ENCODE results near the gene RBM17.
A peak's percentile ranks its signal among the peaks of the same experiment; 100 is the strongest.

RBM17 gene

DNA sequence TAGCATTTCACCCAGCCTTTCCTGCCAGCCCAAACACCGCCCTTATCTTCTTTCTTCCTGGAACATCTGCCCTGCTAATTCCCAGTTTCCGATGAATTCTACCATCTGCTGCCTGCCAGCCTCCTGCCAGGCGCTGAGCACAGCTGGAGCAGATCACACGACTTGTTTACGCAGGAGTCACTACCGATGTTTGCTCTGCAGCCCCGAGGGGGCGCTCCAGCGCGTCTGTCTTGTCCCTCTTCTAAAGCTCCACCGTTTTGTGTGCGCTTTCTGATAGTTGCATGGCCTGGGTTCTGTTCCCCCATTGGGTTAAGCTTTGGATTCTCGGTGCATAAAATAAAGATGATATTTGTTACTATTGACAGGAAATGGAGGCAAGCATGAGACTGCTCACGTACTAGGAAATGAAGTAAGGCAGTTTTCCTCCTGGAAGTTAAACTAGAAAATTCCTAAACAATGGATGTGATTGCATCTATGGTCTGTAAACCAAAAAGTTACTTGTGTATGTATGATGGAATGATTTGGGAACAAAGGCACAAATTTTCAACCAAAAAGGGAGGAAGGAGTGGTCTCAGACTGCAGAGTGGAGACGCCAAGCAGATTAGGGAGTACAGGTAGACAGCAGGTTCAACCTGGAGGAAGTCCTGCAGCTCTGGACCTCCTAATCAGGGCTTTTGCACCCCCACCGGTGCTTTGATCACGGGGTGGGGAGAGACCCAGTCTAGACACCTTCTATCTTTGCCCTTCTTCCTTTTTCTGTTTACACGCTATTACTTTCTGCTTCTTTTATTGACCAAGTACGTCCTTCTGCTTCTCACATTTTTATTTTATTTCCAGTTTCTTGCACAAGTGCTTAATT lies 2.2 kb upstream of the RBM17 start:
- CTCF ChIA-PET: interaction anchor here (0.6 to 3.1 kb wide), 29 partner anchors 9 to 746 kb away, joined by 3 to 47 read pairs (median 5); partner anchors contain the start of gene IL2RA
- Histone ChIP-seq H3K27ac (ENCODE audit: insufficient read depth in 1 of 2, low read depth in 1 of 2, low read length in 2 of 2, poor library complexity in 1 of 2, severe bottlenecking in 2 of 2) (no peak overlapping the region), H3K9me3 (ENCODE audit: control extremely low read depth in 1 of 5, control insufficient read depth in 4 of 5, insufficient read depth in 2 of 5, low read depth in 1 of 5, low read length in 4 of 5) (peaks cover 0 to 3% (median 0%) of the 10 kb centered on the region in 5 experiments), H3K27me3 (replicated peaks in 2 of 5; ENCODE audit: control insufficient read depth in 4 of 5, insufficient read depth in 5 of 5, low read length in 4 of 5) (no peaks in the 10 kb centered on the region), H3K36me3 (ENCODE audit: control insufficient read depth in 4 of 4, insufficient read depth in 4 of 4, low read length in 3 of 4) (no peaks in the 10 kb centered on the region), H3K4me3 (ENCODE audit: control insufficient read depth in 1 of 7, extremely low read depth in 1 of 7, insufficient read depth in 4 of 7, low read depth in 2 of 7, low read length in 6 of 7) (peak overlapping the region in 2 of 7 experiments; percentile 11 to 54), H3K4me1 (ENCODE audit: control extremely low read depth in 1 of 4, control insufficient read depth in 4 of 4, insufficient read depth in 4 of 4, low read length in 3 of 4) (peaks cover 15 to 37% (median 33%) of the 10 kb centered on the region in 4 experiments)
- DNase-seq: peak; percentile 89 to 95 (median 93)
- 20% methylated on average over 18 of the region's 19 CpGs for WGBS (ENCODE audit: insufficient coverage)
- POLR2A ChIA-PET: interaction anchor here (0.6 to 1.0 kb wide), 2 partner anchors 11 to 792 kb away, joined by 3 to 5 read pairs; no protein-coding TSS in a partner anchor

- H3K4me1 ChIP-seq (ENCODE audit: control extremely low read depth in 1 of 4, control insufficient read depth in 4 of 4, insufficient read depth in 4 of 4, low read length in 3 of 4): peaks cover 23 to 57% (median 49%) of the 10 kb centered on the region in 4 experiments
- peak overlapping the region; percentile 79 to 94 (median 87) for H3K4me3 ChIP-seq (ENCODE audit: control insufficient read depth in 1 of 7, extremely low read depth in 1 of 7, insufficient read depth in 4 of 7, low read depth in 2 of 7, low read length in 6 of 7)
- ChIA-PET CTCF (interaction anchor here (0.8 to 8.0 kb wide), 11 partner anchors 17 to 319 kb away, joined by 3 to 37 read pairs (median 3); no protein-coding TSS in a partner anchor), POLR2A (no interaction called here)
- WGBS (ENCODE audit: insufficient coverage): under 1% methylated on average over 49 of the region's 53 CpGs
- H3K27me3 ChIP-seq (replicated peaks in 2 of 5; ENCODE audit: control insufficient read depth in 4 of 5, insufficient read depth in 5 of 5, low read length in 4 of 5): no peaks in the 10 kb centered on the region
- no peaks in the 10 kb centered on the region for H3K9me3 ChIP-seq (ENCODE audit: control extremely low read depth in 1 of 5, control insufficient read depth in 4 of 5, insufficient read depth in 2 of 5, low read depth in 1 of 5, low read length in 4 of 5)
- H3K27ac ChIP-seq (ENCODE audit: insufficient read depth in 1 of 2, low read depth in 1 of 2, low read length in 2 of 2, poor library complexity in 1 of 2, severe bottlenecking in 2 of 2): peak overlapping the region; percentile 74 to 87
- H3K36me3 ChIP-seq (ENCODE audit: control insufficient read depth in 4 of 4, insufficient read depth in 4 of 4, low read length in 3 of 4): no peaks in the 10 kb centered on the region
- peak; percentile 17 to 46 (median 33) for DNase-seq
These were observed 743 bp downstream of the RBM17 start for GRCh38 chr10:6089334-6090219.

DNA sequence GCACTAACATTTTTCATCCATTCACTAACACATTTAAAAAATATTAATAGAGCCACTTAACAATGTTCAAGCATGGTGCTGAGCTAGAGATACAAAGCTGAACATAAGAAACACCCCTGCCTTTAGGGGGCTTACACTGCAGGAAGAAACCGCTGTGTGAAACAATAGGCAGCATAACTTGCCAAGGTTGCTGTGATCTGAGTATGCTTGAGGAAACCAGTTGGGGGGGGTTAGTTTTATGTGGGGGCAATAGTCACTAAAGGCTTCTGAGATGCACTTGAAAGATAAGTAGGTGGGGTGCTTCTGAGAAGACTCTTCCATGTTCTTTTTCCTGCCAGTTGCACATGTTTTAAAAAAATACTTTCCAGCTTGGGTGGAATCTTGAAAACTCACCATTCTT lies 2.8 kb downstream of the RBM17 start:
- ChIA-PET POLR2A (interaction anchor here (0.6 to 0.7 kb wide), 3 partner anchors 40 to 278 kb away, joined by 3 to 5 read pairs (median 3); partner anchors contain the start of gene GDI2), CTCF (interaction anchor here (0.8 to 8.0 kb wide), 6 partner anchors 9 to 433 kb away, joined by 3 to 37 read pairs (median 6); no protein-coding TSS in a partner anchor)
- Histone ChIP-seq H3K27me3 (replicated peaks in 2 of 5; ENCODE audit: control insufficient read depth in 4 of 5, insufficient read depth in 5 of 5, low read length in 4 of 5) (no peaks in the 10 kb centered on the region), H3K4me1 (ENCODE audit: control extremely low read depth in 1 of 4, control insufficient read depth in 4 of 4, insufficient read depth in 4 of 4, low read length in 3 of 4) (peaks cover 23 to 54% (median 46%) of the 10 kb centered on the region in 4 experiments), H3K9me3 (ENCODE audit: control extremely low read depth in 1 of 5, control insufficient read depth in 4 of 5, insufficient read depth in 2 of 5, low read depth in 1 of 5, low read length in 4 of 5) (no peaks in the 10 kb centered on the region), H3K4me3 (ENCODE audit: control insufficient read depth in 1 of 7, extremely low read depth in 1 of 7, insufficient read depth in 4 of 7, low read depth in 2 of 7, low read length in 6 of 7) (peak overlapping the region in 2 of 7 experiments; percentile 15 to 23), H3K36me3 (ENCODE audit: control insufficient read depth in 4 of 4, insufficient read depth in 4 of 4, low read length in 3 of 4) (peaks cover 0 to 5% (median 0%) of the 10 kb centered on the region in 4 experiments), H3K27ac (ENCODE audit: insufficient read depth in 1 of 2, low read depth in 1 of 2, low read length in 2 of 2, poor library complexity in 1 of 2, severe bottlenecking in 2 of 2) (peak overlapping the region in 1 of 2 experiments; percentile 7)
- DNase-seq: peak; percentile 19 to 62 (median 49)
- 40% methylated on average over 1 of the region's 1 CpG for WGBS (ENCODE audit: insufficient coverage)

GRCh38 chr10:6092731-6093130 lies 3.9 kb downstream of the RBM17 start:
- WGBS (ENCODE audit: insufficient coverage): no CpG with 5 or more reads among the region's 2 CpGs
- Histone ChIP-seq H3K27me3 (replicated peaks in 2 of 5; ENCODE audit: control insufficient read depth in 4 of 5, insufficient read depth in 5 of 5, low read length in 4 of 5) (no peaks in the 10 kb centered on the region), H3K27ac (ENCODE audit: insufficient read depth in 1 of 2, low read depth in 1 of 2, low read length in 2 of 2, poor library complexity in 1 of 2, severe bottlenecking in 2 of 2) (no peak overlapping the region), H3K9me3 (ENCODE audit: control extremely low read depth in 1 of 5, control insufficient read depth in 4 of 5, insufficient read depth in 2 of 5, low read depth in 1 of 5, low read length in 4 of 5) (no peaks in the 10 kb centered on the region), H3K4me3 (ENCODE audit: control insufficient read depth in 1 of 7, extremely low read depth in 1 of 7, insufficient read depth in 4 of 7, low read depth in 2 of 7, low read length in 6 of 7) (peak overlapping the region in 1 of 7 experiments; percentile 16), H3K4me1 (ENCODE audit: control extremely low read depth in 1 of 4, control insufficient read depth in 4 of 4, insufficient read depth in 4 of 4, low read length in 3 of 4) (peaks cover 23 to 50% (median 43%) of the 10 kb centered on the region in 4 experiments), H3K36me3 (ENCODE audit: control insufficient read depth in 4 of 4, insufficient read depth in 4 of 4, low read length in 3 of 4) (peaks cover 0 to 16% (median 7%) of the 10 kb centered on the region in 4 experiments)
- CTCF ChIA-PET: interaction anchor here (1.1 to 8.0 kb wide), 4 partner anchors 9 to 308 kb away, joined by 3 to 37 read pairs (median 6); no protein-coding TSS in a partner anchor
- POLR2A ChIA-PET: interaction anchor here (0.6 kb wide), 1 partner anchor 257 kb away, joined by 3 read pairs; no protein-coding TSS in a partner anchor
- DNase-seq: no peak

DNA sequence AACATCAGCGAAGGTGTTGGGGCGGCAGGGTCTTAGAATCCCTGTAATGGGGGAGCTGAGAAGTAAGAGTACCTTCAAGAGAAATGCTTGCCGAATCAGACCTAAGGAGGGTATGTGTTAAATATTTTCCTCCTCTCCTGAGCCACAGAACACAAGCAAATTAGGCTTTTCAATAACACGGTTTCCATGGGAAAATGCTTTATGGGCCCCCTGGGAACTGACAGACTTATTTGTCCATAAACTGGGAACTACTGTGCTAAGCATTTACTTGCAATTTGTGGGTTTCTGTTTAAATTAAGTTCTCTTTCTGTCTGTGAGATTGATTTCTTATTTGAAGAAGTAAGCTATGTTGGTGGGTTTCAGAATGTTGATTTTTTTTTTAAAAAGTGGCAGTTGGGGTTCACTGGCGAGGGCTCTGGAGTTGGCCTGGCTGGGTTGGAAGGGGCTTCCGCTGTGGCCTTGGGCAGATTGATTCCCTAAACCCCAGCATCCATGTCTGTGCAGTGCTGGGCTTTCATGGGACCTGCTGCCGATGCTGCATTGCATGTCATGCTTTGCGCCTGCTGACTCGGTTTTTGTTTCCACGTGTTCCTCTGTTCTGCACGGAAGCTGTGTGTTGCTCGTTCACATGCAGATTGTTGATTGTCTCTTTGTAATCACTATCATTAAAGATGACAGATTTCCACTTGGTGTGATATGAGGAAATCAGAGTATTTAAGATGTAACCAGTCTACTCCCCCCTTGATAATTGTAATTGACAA lies 7.2 kb downstream of the RBM17 start:
- CTCF ChIA-PET: interaction anchor here (0.7 to 8.0 kb wide), 10 partner anchors 9 to 305 kb away, joined by 3 to 37 read pairs (median 6); partner anchors contain the start of gene PFKFB3
- Histone ChIP-seq H3K27me3 (replicated peaks in 2 of 5; ENCODE audit: control insufficient read depth in 4 of 5, insufficient read depth in 5 of 5, low read length in 4 of 5) (no peaks in the 10 kb centered on the region), H3K4me3 (ENCODE audit: control insufficient read depth in 1 of 7, extremely low read depth in 1 of 7, insufficient read depth in 4 of 7, low read depth in 2 of 7, low read length in 6 of 7) (no peak overlapping the region), H3K27ac (ENCODE audit: insufficient read depth in 1 of 2, low read depth in 1 of 2, low read length in 2 of 2, poor library complexity in 1 of 2, severe bottlenecking in 2 of 2) (peak overlapping the region in 1 of 2 experiments; percentile 43), H3K9me3 (ENCODE audit: control extremely low read depth in 1 of 5, control insufficient read depth in 4 of 5, insufficient read depth in 2 of 5, low read depth in 1 of 5, low read length in 4 of 5) (no peaks in the 10 kb centered on the region), H3K36me3 (ENCODE audit: control insufficient read depth in 4 of 4, insufficient read depth in 4 of 4, low read length in 3 of 4) (peaks cover 4 to 28% (median 16%) of the 10 kb centered on the region in 4 experiments), H3K4me1 (ENCODE audit: control extremely low read depth in 1 of 4, control insufficient read depth in 4 of 4, insufficient read depth in 4 of 4, low read length in 3 of 4) (peaks cover 11 to 29% (median 25%) of the 10 kb centered on the region in 4 experiments)
- DNase-seq: no peak
- POLR2A ChIA-PET: interaction anchor here (0.6 kb wide), 1 partner anchor 132 kb away, joined by 3 read pairs; no protein-coding TSS in a partner anchor
- WGBS (ENCODE audit: insufficient coverage): 91% methylated on average over 8 of the region's 12 CpGs

DNA sequence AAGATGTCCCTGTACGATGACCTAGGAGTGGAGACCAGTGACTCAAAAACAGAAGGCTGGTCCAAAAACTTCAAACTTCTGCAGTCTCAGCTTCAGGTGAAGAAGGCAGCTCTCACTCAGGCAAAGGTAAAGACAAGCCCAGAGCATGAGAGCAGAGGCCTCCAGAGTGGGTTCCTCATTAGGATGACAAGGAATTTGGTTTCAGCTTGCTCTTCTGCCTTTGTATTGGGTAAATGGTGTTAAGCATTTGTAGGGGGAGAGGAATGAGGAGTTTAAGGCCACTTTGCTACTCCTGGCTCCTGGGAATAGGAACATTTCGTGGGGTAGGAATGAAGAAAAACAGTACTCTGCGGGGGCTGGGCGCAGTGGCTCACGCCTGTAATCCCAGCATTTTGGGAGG lies 8.2 kb downstream of the RBM17 start:
- WGBS (ENCODE audit: insufficient coverage): 94% methylated on average over 5 of the region's 5 CpGs
- Histone ChIP-seq H3K36me3 (ENCODE audit: control insufficient read depth in 4 of 4, insufficient read depth in 4 of 4, low read length in 3 of 4) (peaks cover 4 to 36% (median 22%) of the 10 kb centered on the region in 4 experiments), H3K4me3 (ENCODE audit: control insufficient read depth in 1 of 7, extremely low read depth in 1 of 7, insufficient read depth in 4 of 7, low read depth in 2 of 7, low read length in 6 of 7) (no peak overlapping the region), H3K27ac (ENCODE audit: insufficient read depth in 1 of 2, low read depth in 1 of 2, low read length in 2 of 2, poor library complexity in 1 of 2, severe bottlenecking in 2 of 2) (no peak overlapping the region), H3K9me3 (ENCODE audit: control extremely low read depth in 1 of 5, control insufficient read depth in 4 of 5, insufficient read depth in 2 of 5, low read depth in 1 of 5, low read length in 4 of 5) (no peaks in the 10 kb centered on the region), H3K27me3 (replicated peaks in 2 of 5; ENCODE audit: control insufficient read depth in 4 of 5, insufficient read depth in 5 of 5, low read length in 4 of 5) (no peaks in the 10 kb centered on the region), H3K4me1 (ENCODE audit: control extremely low read depth in 1 of 4, control insufficient read depth in 4 of 4, insufficient read depth in 4 of 4, low read length in 3 of 4) (peaks cover 5 to 19% (median 14%) of the 10 kb centered on the region in 4 experiments)
- ChIA-PET CTCF (interaction anchor here (1.2 to 8.0 kb wide), 8 partner anchors 8 to 304 kb away, joined by 4 to 37 read pairs (median 6); partner anchors contain the start of gene PFKFB3), POLR2A (no interaction called here)
- no peak for DNase-seq

Data from common myeloid progenitor, CD34-positive (primary cell).